ENCODE measurements around the gene RDH14. TPM values are rescaled to one million over a fixed set of nuclear protein-coding genes. Genes with fewer than 3 reads are reported as not detected.

Gene RDH14
- total RNA-seq, 1 experiment from 2014 or later: 22.8 TPM

GRCh38 chr2:18566145-18566769 is 5.8 kb upstream of the RDH14 start:
- no peak for DNase-seq (ENCODE audit: low spot score)

DNA sequence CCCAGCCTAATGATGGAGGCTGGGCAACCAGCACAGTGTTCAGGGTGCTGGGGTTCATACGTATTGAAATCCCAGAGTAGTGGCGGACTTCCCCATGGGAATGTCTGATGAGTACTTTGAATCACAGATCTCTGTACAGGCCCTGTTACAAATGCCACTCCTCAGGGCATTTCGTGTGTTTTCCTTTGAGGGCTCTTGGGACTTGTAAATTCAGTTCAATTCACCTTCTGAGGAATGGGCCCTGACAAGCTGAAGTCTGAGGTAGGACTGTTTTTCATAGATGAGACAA is 288 bp upstream of the RDH14 start:
- no peak for DNase-seq (ENCODE audit: low spot score)

DNA sequence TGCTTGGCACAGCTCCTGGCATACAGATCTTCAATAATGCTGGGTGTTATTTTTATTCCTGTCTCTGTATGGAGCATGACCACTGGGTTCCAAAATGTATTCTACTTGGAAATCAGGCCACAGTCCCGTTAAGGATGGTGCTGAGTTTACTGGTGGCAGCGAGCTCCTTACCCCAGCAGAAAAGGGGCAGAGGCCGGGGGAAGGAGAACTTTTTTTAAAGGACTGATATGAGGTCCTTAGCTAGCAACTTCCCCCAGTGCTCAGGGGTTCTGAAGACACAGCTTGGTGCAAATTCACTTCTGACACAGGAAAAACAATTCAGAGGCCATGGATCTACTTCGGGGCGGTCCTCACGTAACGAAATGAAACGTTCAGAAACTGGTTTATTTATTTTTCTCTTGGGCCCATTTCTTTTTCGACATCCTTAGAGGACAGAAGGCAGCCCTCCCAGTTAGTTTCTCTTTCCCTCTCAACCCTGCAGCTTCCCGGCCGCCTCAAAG is 872 bp downstream of the RDH14 start:
- DNase-seq (ENCODE audit: low spot score): no peak

GRCh38 chr2:18558458-18558857 is 2.0 kb downstream of the RDH14 start:
- no peak for DNase-seq (ENCODE audit: low spot score)

- no peak for DNase-seq (ENCODE audit: low spot score)
These were observed 3.3 kb downstream of the RDH14 start for GRCh38 chr2:18557121-18557520.

- DNase-seq (ENCODE audit: low spot score): no peak
These were observed 7.9 kb downstream of the RDH14 start for GRCh38 chr2:18552351-18553077.

GRCh38 chr2:18551623-18552022 is 8.8 kb downstream of the RDH14 start:
- DNase-seq (ENCODE audit: low spot score): no peak

DNA sequence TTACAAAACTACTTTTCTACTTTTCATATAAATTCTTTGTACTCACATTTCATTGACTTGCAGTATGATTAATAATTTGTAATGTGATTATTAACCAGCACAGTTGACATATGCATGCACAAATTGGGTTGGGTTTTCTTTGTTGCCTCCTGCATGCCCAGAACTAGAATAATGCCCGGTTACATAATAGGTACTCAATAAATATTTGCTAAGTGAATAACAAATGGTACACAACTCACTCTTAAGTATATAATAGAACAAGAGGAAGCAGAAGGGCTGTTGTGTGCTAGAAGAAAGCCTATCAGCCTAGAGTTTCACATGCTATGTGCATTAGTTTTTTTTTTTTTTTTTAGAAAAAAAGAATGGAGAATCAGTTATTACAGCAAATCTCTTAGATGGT is 9.3 kb downstream of the RDH14 start:
- DNase-seq (ENCODE audit: low spot score): no peak

GRCh38 chr2:18550433-18550832 is 10.0 kb downstream of the RDH14 start:
- DNase-seq (ENCODE audit: low spot score): no peak

DNA sequence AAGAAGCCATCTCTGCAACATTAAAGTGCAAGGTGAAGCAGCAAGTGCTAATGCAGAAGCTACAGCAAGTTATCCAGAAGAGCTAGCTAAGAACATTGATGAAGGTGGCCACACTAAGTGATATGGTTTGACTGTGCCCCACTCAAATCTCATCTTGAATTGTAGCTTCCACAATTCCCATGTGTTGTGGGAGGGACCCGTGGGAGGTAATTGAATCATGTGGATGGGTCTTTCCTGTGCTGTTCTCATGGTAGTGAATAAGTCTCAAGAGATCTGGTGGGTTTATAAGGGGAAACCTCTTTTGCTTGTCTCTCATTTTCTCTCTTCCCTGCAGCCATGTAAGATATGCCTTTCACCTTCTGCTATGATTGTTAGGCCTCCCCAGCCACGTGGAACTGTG is 11.4 kb downstream of the RDH14 start:
- no peak for DNase-seq (ENCODE audit: low spot score)

- no peak for DNase-seq (ENCODE audit: low spot score)
These were observed 11.8 kb downstream of the RDH14 start for GRCh38 chr2:18548621-18549020.

GRCh38 chr2:18546567-18546966 is 13.9 kb downstream of the RDH14 start:
- peak; percentile 11 for DNase-seq (ENCODE audit: low spot score)

GRCh38 chr2:18545384-18545783 is 15.1 kb downstream of the RDH14 start:
- DNase-seq (ENCODE audit: low spot score): no peak

DNA sequence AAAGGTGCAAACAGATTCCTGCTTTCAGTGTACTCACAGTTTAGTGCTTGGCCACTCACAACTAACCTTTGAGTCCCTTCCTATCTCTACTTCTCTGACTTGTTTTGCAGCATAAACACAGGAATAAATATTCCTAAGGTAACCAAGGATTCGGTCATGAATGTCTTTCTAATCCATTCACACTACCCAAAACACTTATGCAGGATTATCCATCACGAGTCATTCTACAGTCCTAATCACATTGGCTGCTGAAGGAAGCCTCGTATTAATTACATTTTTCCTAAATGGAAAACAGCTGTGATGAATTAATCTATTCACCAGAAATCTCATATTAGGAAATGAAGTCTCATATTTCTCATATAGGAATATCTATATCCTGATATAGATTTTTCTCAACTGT is 16.3 kb downstream of the RDH14 start:
- no peak for DNase-seq (ENCODE audit: low spot score)

DNA sequence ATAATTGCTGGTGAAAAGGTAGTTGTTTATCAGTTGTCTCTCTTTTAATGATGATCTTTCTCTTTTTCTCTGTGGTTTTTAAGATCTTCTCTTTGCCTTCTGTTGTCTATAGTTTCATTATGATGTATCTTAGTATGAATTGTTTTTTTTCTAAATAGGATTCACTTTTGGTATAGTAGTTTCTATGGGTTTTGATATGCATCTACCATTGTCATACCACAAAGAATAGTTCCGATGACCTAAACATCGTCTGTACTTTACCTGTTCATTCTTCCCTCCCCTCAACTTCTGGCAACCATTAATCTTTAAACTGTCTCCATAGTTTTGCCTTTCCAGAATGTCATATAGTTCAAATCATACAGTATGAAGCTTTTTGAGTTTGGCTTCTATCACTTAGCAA is 19.6 kb downstream of the RDH14 start:
- DNase-seq (ENCODE audit: low spot score): no peak

- DNase-seq (ENCODE audit: low spot score): no peak
These were observed 23.8 kb downstream of the RDH14 start for GRCh38 chr2:18536697-18537096.

- DNase-seq (ENCODE audit: low spot score): no peak
These were observed 24.4 kb downstream of the RDH14 start for GRCh38 chr2:18536100-18536499.

GRCh38 chr2:18531194-18531593 is 29.3 kb downstream of the RDH14 start:
- DNase-seq (ENCODE audit: low spot score): no peak

GRCh38 chr2:18527822-18528221 is 32.6 kb downstream of the RDH14 start:
- DNase-seq (ENCODE audit: low spot score): no peak

- DNase-seq (ENCODE audit: low spot score): no peak
These were observed 33.1 kb downstream of the RDH14 start for GRCh38 chr2:18527326-18527725.

DNA sequence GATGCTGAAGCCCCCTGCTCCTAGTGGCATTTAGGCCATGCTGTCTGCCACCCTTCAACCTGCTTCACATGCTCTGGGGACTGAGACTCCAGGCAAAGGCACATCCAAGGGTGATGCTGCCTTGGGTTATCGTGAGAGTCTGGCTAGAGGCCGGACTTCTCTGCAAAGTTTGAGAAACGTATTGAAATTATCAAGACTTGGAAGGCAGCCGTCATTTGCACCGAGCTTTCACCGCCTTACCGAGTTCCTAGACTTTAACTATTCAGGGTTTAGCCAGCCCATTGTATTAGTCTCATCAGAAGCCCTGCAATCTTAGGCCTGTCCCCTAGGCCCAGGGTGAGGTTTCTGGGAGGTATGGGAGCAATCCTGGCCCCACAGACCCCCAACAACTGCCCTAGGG is 34.0 kb downstream of the RDH14 start:
- no peak for DNase-seq (ENCODE audit: low spot score)

DNA sequence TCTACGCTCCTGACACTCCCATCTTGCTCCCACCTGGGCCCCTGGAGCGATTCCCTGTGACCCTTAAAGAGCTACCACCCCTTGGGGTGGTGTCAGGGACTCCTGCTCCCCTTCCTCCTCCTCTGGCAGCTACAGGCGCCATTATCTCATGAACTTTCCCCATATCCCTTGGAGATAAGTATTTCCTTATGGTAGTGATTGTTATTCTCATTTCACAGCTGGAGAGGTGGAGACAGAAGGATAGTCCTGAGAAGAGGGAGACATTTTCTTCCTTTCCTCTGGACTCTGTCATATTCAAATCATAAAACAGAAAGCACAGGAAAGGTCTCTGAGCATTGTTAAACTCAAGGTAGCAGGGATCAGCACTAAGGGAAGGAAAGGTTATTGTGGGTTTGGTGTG is 34.6 kb downstream of the RDH14 start:
- DNase-seq (ENCODE audit: low spot score): no peak

DNA sequence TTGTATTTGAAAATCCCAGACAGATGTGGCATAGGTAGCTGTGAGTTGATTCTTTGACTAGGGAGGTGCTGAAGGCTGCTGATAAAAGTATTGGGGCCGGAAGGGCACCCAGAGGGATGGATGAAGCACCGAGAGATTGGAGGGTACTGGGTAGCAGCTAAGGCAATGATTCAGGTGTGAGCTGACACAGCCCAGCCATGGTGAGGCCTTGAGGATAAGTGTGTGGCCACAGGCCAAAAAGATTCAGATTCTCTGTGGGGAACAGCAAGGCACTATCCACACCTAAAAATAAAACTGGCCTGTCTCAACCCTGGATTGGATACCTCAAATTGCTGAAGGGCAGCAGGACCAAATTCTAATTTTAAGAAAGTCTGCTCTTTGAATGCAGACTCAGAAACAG is 35.2 kb downstream of the RDH14 start:
- no peak for DNase-seq (ENCODE audit: low spot score)

Data from H4 (cell line).